Measurements from ENCODE around the gene TEAD2. TPM values are rescaled to one million over a fixed set of nuclear protein-coding genes. Genes with fewer than 3 reads are reported as not detected.

The TEAD2 gene
- total RNA-seq = 49.9 TPM

GRCh38 chr19:49362048-49362928, at the start of gene TEAD2:
TEAD2 (minus strand) TSS chr19:49362416; CDS start chr19:49360075, 2,341 bp downstream.

GRCh38 chr19:49387936-49388372, 25.7 kb upstream of the TEAD2 start, which contains the start of gene KASH5:
KASH5 (plus strand) TSS chr19:49388249; CDS start chr19:49390884, 2,635 bp downstream.

GRCh38 chr19:49363268-49364082, 1.3 kb upstream of the TEAD2 start, which contains the start of gene DKKL1:
DKKL1 (plus strand) TSS chr19:49363877; CDS start chr19:49363999, 122 bp downstream.

GRCh38 chr19:49335071-49335783, 27.0 kb downstream of the TEAD2 start, which contains the start of gene CD37:
CD37 (plus strand) TSS chr19:49335406; CDS start chr19:49335541, 135 bp downstream.

GRCh38 chr19:49324801-49325576, 37.2 kb downstream of the TEAD2 start, which contains the start of gene SLC6A16:
SLC6A16 (minus strand) TSS chr19:49325191; CDS start chr19:49311347, 13,844 bp downstream.

Small RNA genes lying within 50 kb of the gene (small RNA-seq; reads per million reads assigned to genes)
- gene MIR4324 (ENCODE audit: low replicate concordance) = not detected

Other genes with a start within 250 kb of the TEAD2 start
- 8.0 TPM for gene LIN7B, start 248.0 kb downstream of the TEAD2 start, total RNA-seq
- gene C19orf73, start 243.3 kb downstream of the TEAD2 start, total RNA-seq = not detected
- 6.9 TPM for gene PPFIA3, start 242.9 kb downstream of the TEAD2 start, total RNA-seq
- 28.8 TPM for gene HRC, start 207.0 kb downstream of the TEAD2 start, total RNA-seq
- 39.2 TPM for gene TRPM4, start 204.6 kb downstream of the TEAD2 start, total RNA-seq
- 3.2 TPM for gene SLC6A16, start 37.2 kb downstream of the TEAD2 start, total RNA-seq
- gene CD37, start 27.0 kb downstream of the TEAD2 start, total RNA-seq = 16.5 TPM
- 1.5 TPM for gene DKKL1, start 1.5 kb upstream of the TEAD2 start, total RNA-seq
- not detected for gene KASH5, start 25.8 kb upstream of the TEAD2 start, total RNA-seq
- not detected for gene PTH2, start 61.0 kb upstream of the TEAD2 start, total RNA-seq
- not detected for gene GFY, start 63.0 kb upstream of the TEAD2 start, total RNA-seq
- gene SLC17A7, start 79.1 kb upstream of the TEAD2 start, total RNA-seq = 2.8 TPM
- gene PIH1D1, start 89.4 kb upstream of the TEAD2 start, total RNA-seq = 76.4 TPM
- gene ALDH16A1, start 90.8 kb upstream of the TEAD2 start, total RNA-seq = 43.6 TPM
- gene FLT3LG, start 111.8 kb upstream of the TEAD2 start, total RNA-seq = 3.1 TPM
- gene RPL13A, start 125.2 kb upstream of the TEAD2 start, total RNA-seq = 2,667 TPM
- gene RPS11, start 134.0 kb upstream of the TEAD2 start, total RNA-seq = 2,754 TPM
- 205 TPM for gene FCGRT, start 150.2 kb upstream of the TEAD2 start, total RNA-seq
- gene RCN3, start 165.6 kb upstream of the TEAD2 start, total RNA-seq = 33.7 TPM
- 81.5 TPM for gene NOSIP, start 218.1 kb upstream of the TEAD2 start, total RNA-seq
- gene PRRG2, start 218.9 kb upstream of the TEAD2 start, total RNA-seq = 5.0 TPM
- gene PRR12, start 228.8 kb upstream of the TEAD2 start, total RNA-seq = 17.0 TPM

Measured in metanephros (tissue), 2 donors.